SKM-1 treated with dmso at 0.1 percent for 144 hours (cell line): ENCODE results near the gene ATP10A.

Experiments used
- DNase-seq: peaks from one replicate; lab custom pipeline; 2025; ENCODE audit not compliant: unreplicated experiment; lab: John Stamatoyannopoulos, UW

ATP10A gene

DNA sequence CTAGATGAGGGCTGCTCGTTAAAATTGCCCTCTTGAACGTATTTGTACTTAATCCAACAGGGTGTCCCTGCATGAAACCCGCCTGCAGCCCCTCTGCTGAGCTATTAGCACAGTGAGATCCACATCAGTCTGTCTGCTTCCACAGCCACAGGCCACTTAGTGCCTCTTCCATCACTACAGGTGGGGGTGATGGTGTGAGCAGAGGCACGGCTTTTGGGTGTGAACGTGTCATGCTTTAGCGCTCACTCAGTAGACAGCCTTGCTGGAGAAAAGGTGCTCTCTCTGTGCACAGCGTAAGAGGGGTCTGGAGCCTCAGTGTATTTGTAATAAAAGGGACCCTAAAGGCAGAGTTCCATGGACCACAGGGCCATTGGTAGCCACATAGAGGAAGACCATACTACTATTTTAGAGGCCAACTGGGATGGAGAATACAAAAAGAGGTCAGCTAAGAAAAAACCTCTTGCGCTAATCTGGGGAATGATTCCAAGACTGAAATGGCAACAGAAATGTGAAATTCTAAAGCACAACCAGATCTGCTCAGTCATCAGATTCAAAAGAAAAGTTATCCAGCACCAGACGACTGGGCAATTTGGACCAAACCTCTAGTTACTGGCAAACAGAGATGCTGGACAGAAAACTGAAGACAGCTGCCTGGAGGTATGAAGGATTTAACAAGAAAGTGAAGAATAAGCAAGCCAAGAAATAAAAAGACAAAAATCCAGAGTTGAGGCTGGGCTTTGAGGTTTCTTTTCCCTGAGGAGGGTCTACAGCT lies 120.2 kb downstream of the ATP10A start:
- no peak for DNase-seq

DNA sequence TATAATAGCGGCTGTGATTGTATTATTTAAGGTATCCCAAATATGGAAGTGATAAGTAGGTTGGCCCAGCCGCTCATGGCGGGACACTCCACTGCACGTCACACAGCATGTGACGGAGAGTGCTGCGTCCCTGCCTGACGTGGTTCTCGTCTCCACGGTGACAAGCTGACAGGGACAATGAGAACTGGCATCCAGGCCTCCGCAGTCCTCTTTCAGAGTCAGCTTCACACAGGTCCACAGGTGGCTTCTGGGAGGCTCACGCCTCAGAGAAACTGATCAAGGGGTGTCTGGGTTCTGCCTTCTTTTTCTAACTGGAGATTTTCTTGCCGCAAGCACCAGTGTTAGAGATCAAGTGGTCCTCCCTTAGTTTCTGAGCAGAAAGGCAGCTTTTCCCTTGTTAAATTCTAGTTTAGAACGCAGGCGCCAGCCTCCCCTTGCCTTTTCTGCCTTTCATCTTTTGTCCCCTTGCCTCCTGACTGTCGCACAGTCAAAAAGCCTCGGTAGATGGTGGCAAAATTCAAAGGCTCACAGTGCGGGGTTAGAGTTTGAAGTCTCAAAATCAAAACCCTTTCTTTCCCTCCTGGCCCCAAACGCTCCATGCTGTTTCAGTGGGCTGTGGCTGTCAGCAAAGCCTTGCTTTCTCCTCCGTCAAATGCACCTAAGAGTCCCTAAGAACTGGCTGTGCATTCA lies 120.9 kb downstream of the ATP10A start:
- DNase-seq = no peak

DNA sequence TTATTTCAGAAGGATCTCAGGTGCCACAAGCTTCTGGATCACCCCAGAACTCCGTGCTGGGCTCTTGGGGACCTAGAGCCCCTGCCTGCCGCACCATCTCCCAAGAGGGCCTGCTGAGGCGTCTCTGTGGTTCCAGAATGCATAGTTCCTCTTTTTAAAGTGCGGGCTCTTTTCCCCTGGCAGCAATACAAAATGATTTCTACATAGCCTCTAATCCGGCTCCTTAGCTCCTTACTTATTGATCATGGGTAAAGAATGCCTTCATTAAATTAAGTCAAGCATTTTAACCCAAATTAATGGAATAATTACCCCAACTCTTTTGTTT lies 121.9 kb downstream of the ATP10A start:
- peak; percentile 80 for DNase-seq

DNA sequence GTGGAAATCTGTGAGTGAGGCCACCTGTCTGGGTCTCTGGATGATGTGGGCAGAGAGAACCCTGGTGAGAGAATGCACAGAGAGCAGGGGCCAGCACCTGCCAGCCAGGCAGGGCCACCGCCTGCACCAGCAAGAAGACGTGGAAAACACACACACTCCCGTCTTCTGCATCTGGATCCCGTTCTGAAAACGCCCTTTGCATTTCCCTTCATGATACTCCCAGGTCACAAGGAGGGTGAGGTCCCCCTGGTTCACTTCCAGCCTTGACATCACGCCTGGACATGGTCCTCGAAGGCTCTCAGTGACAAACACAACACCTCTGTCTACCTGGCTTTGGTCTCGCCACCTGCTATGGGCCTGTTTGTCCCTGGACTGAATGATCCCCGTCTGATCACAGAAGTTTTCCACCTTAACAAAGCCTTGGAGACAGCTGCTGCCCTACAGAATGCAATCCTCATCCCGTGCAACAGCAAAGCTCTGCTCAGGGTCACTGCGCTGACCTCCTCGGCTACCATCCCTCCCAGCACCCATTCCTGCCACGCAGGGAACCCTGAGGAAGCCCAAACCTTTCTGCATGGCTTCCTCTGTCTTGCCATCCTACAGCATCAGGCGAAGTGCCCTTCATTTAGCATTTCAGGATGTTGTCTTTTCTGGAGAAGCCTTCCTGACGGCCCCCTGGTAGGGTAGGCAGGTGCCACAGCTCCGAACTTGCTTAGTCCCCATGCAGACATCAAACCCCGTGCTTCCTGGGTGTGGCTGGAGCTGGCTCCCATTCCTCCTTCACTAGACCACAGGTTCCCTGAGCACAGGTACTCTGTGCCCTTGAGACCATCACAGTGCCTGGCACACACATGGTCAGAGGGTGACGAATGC lies 122.5 kb downstream of the ATP10A start:
- no peak for DNase-seq

DNA sequence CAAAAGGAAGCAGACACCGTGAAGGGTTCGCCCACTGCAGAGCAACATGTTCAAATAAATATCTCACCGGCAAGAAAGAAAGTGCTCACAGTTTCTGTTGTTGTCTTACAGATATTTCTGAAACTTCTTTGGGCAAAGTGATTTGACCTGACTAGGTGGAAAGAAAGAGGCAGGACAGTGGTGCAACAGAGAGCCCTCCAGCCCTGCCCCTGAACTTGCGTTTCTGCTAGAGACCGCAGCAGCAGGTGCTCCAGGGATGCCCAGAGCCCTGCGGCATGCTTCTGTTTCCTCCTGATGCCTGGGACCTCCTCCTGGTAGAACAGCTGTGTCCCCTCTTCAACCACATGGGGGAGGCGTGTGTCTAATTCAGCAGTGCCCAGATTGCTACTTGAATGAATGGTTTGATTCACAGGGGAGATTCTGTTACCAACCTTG lies 123.4 kb downstream of the ATP10A start:
- DNase-seq = no peak

DNA sequence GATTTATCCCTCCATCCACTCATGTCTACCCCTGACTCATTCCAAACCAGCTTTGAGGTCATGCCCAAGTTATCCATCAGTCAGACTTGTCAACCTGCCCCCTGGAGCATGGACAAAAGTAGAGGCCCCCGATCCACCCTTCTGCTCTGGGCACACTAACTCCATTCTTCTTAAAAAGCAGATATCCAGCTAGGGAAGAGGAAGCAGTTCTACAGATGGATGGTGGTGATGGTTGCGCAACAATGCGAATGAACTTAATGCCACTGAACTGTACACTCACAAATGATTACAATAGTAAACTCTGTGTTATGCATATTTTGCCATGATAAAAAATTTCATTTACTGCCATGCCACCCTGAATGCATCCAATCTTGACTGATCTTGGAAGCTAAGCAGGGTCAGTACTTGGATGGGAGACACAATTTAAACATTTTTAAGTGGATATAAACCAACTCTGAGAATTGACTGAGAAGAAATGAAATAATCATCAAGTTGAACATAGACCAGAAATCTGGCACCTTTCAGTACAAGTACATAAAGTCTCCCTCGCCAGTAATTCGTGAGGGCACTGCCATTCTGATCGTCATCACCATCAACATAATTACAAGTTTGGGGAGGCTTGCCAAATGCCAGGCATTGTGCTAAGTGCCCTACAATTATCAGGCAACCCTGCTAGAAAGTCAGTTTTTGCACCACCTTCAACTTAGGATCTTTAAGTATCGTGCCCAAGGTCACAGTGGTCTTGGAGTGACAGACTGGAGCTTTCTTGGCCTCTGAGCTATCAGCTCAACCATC lies 124.8 kb downstream of the ATP10A start:
- DNase-seq = peak; percentile 71

DNA sequence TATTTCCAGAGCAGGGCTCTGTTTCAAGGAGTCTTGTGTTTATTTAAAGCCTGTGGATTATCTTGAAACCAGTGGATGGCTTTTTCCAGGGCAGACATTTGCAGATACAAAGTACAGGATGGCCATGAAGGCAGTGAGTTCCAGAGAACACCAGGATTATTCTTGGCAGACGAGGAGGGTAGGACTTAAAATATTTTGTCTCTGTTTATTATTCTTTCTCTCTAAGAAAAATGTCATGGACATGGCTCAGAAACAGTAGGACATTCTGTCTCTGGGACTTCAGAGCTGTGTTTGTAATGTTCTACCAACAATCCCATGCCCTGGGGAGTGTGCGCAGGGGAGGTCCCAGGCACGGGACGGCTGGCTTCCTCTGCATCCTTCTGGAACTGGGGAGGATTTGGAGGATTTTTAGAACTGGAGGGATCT lies 125.9 kb downstream of the ATP10A start:
- DNase-seq = no peak

DNA sequence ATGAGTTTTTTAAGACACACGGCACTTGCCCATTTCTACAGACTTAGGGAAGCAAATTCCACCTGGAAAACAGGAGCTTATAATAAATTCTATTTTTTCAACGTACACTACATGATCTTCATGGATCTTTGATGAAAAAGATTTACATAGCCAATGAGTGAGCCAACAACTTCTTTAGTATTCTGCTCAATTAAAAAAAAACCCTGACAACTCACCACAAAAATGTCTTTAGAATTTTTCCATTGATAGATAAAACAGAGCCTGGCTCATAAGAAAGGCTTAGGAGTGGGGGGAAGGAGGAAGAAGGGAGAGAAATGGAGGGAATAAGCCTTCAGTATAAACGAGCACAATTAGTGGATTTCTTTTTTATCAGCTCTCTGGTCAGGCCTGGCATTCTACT lies 126.7 kb downstream of the ATP10A start:
- DNase-seq = no peak

DNA sequence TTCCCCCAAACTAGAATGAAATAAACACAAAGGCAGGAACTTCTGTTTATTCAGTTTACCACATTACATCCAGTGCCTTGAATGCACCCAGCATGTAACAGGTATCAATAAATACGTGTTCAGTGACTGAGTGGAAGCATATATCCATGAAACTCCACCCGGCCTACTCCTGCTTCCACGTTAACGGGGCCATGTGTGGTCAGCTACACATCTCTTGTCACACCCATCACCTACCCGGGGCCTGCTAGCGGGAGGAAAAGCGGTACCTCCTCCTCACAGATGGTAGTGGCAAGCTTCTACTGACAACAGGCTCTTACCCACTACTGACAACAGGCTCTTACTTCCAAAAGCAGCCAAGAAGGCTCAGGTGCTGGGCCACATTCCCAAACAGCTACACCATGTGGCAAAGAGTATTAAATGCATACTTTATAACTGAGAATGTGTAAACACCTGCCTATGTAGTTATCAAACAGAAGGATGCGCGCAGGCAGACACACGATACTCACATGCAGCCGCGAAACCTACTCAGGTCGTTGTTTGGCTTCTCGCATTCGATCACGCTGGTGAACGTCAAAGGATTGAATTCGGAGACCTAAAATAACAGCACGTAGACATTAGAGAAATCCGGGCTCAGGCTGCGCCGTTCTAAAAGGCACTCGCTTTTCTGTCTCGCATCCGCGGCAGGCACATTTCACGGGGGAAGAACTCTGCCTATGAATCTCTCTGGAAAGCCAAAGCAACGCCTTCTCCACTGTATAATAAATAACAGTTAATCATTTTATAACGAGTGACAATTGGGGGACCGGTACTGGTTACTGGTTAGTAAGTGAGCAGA lies 127.4 kb downstream of the ATP10A start:
- no peak for DNase-seq

DNA sequence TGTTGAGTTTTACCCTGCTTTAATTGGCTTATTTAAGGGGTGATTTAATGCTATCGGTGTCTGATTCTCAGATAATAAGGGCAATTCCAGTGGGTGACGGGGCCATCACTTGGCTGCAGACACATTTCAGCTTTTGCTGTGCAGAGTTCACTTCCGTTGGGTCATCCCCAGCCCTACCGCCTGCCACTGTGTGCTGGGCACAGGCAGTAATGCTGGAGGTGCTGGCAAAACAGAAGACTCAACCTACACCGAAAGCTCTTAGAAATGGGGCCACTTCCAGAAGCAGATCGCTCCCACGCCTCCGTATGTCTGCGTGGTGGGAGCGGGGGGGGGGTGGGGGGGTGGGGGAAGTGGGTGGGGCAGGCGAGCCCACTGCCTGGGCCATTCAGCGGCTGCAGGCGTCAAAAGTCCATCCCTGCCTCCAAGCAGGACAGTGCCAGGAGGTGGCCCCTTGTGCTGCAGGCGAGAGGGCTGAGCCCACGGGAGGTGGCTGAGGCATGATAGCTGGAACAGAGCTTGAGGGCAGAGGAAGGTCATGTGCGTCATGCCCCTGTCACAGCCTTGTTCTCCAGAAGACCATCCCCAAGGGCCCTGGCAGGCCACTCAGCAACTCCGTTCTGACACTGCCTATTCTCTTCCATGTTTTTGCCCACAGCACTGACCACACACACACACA lies 128.3 kb downstream of the ATP10A start:
- DNase-seq = no peak

DNA sequence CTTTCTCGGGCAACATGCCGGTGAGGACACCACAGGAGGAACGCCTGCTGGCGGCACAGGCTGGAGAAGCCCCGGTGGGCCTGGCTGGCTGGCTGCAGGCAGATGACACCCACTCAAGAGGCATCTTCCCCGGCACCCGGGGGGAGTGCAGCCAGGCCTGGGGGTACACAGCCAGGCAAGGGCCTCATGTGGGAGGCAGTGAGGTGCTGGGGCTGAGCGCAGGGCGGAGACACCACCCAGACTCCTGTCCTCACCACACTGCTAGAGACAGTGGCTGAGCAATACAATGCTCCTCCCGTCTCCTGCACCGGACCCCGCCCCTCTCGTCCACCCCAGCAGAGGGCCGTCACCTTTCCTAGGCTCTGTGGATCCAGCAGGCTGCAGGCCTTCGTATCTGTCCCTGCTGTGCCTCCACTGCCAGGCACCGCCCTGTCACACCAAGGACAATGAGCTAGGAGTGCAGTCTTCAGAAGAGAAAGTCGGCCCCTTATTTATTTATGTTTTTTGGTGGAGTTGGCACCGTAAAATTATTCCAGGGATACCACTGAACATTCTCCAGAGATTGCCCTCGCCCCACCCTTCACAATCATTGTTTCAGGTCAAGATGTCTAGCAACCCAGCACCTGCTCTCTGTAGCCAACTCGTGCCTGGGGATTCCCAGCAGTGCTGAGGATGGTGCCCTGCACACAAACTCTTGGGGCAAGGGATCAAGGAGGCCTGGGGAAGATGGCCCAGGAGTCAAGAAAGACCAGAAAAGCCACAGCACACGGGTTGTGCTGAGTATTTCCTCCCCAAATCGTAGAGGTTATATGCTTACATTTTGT lies 129.1 kb downstream of the ATP10A start:
- DNase-seq = no peak

DNA sequence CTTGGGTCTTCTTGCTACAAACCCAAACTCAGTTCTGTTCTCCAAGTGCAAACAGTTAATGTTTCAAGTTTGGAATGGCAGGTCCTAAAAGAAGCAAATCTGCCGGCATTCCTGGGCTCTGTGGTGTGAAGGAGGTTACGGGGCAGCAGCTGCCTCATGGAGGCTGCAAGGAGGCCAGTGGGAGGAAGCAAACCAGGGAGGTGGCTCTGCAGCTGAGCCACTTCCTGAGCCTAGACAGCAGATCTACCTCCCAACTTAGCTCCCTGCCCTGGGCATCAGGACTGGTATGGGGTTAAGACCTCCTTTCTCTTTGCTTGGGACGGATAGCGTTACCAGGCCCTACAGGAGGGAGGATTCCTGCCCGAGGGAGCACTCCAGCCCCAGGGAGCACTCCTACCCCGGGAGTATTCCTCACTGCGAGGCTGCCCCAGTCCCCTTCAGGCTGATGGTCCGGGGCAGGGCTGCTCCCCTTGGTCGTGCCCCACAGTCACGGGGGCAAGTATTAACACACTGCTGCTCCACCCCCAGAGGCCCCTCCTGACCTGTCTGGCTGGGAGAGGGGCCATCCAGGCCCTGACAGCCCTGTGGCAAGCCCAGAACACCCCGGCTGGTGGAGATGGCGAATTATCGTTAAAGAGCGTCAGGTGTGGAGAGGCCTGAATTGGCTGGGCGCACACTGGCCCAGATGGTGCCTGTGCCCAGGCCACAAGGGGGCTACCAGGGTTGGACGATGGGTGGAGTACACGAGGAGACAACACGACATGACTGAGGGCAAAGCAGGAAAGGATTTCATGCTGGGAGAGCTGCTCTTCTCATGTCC lies 129.9 kb downstream of the ATP10A start:
- no peak for DNase-seq

DNA sequence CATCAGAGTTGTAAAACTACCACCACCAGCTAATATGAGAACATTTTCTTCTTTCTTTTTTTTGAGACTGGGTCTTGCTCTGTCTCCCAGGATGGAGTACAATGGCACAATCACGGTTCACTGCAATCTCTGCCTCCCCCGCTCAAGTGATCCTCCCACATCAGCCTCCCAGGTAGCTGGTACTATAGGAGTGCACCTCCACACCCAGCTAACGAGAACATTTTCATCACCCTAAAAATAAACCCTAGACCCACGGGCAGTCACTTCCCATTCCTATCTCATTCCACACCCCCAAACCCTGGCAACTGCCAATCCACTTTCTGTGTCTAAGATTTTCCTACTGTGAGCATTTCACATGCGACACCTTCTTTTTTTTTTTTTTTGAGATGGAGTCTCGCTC lies 130.9 kb downstream of the ATP10A start:
- no peak for DNase-seq

DNA sequence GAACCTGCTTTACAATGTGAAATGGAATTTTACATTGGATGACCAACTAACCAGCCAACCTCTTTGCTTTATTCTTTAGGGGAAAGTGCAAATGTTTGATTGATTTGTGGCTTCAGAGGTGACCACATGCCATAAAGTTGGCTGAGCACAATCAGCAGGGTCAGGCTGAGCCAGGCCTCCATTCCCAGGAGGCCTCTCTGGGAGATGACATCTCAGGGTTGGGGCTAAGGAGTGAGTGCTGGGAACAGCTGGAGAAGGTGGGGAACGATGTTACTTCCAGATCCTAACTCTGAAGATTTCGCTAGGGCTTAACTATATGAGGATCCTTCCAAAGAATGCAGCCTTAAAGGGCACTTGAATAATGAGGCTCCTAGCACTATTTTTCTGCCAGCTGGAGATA lies 131.7 kb downstream of the ATP10A start:
- no peak for DNase-seq

DNA sequence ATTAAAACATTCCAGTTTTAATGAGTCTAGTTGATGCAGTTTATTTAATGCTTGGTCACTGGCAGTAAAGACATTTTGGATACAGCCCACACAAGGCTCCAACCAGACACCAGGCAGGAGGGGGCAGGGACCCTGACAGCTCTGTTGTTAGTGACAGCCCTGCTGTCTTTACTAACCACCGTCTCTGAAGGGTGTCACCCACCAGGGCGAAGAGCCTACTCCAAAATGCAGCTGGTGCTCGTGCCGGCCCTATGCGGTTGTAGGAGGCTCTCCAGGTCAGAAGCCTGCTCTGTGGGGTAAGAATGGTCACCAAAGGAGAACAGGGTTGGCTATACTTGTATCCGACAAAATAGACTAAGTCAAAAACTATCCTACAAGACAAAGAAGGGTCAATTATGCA lies 132.2 kb downstream of the ATP10A start:
- peak; percentile 8 for DNase-seq

DNA sequence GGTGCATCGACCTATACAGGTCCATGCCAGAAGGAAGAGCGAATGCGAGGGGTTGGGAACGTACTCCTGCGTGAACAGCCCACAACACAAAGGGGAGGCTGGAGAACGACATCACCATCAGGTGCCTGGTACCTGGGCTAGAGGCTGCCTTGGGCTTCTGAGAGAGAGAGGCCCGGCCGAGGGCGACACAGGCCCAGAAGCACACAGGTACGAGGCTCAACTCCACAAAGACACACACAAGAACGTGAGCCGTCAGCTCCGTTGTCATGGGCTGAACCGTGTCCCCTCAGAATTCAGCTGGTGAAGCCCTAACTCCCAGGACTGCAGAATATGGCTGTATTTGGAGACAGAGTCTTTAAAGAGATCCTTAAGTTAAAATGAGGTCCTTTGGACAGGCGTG lies 134.3 kb downstream of the ATP10A start:
- no peak for DNase-seq

DNA sequence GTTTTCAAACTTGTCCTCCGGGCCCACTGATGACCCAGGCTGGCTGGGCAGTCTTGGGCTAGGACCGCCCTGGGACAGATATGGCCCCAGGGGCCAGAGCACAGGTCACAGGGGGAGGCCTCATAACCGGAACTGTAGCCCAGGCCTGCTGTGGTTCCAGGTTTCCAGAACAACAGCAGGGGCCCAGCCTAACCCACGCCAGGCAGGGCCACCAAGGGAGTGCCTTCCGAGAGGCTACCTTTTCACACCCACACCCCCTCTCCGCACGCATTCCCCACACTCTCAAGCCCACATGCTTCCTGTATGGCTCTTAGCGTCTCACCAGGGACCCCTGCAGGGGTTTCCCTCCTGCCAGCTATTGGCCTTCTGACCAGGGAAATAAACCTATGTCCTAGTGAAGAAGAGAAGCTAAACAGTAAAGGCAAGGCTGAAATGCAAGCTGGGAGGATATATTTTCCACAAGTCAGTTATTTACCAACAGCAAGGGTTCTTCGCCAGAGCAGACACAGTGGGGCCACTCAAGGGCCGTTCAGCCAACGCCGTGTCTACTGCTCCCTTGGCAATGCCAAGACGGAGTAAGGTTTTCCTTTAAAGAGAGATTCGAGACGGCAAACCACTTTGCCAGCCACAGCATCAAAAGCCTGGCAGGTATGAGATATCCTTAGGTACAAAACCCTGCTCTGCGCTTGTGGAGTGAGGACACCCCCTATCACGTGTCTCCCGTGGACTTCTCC lies 135.1 kb downstream of the ATP10A start:
- DNase-seq = no peak
